GM06990 (cell line): ENCODE measurements around the gene BICDL1.

ENCODE experiments used
- DNase-seq: peaks from one replicate; pipeline ENCODE4 v3.0.0-alpha.2; 2011; ENCODE audit not compliant: insufficient read length; ENCODE audit errors: extremely low read depth
- H3K27me3 ChIP-seq: replicated peaks from 2 replicates; pipeline ENCODE4 v1.6.0; 2011; ENCODE audit warnings: low read length; ENCODE audit not compliant: control insufficient read depth, insufficient read depth
- H3K36me3 ChIP-seq: 2 replicates; pipeline ENCODE4 v1.5.1; 2011; ENCODE audit warnings: low read length; ENCODE audit not compliant: control insufficient read depth, insufficient read depth
- H3K4me3 ChIP-seq: replicated peaks from 2 replicates; pipeline ENCODE4 v1.5.1; 2011; ENCODE audit warnings: low read depth, mild to moderate bottlenecking, control low read depth, low read length
- CTCF ChIP-seq: IDR thresholded peaks from 2 replicates; pipeline ENCODE4 v1.5.1; 2011; ENCODE audit warnings: low read length, control low read depth, mild to moderate bottlenecking, inconsistent platforms; ENCODE audit not compliant: insufficient read depth, poor library complexity, severe bottlenecking

Gene BICDL1

GRCh38 chr12:120110550-120111501 is 121.8 kb downstream of the BICDL1 start:
- Histone ChIP-seq H3K4me3 (peak overlapping the region; percentile 38), H3K36me3 (peaks cover 18% of the 10 kb centered on the region), H3K27me3 (no peaks in the 10 kb centered on the region)
- TF ChIP-seq CTCF, result no peak
- peak; percentile 77 for DNase-seq

GRCh38 chr12:120115066-120115465 is 126.0 kb downstream of the BICDL1 start:
- TF ChIP-seq CTCF, result no peak
- H3K36me3 ChIP-seq, result peaks cover 10% of the 10 kb centered on the region
- no peak for DNase-seq
- H3K27me3 ChIP-seq, result no peaks in the 10 kb centered on the region
- peak overlapping the region; percentile 91 for H3K4me3 ChIP-seq

DNA sequence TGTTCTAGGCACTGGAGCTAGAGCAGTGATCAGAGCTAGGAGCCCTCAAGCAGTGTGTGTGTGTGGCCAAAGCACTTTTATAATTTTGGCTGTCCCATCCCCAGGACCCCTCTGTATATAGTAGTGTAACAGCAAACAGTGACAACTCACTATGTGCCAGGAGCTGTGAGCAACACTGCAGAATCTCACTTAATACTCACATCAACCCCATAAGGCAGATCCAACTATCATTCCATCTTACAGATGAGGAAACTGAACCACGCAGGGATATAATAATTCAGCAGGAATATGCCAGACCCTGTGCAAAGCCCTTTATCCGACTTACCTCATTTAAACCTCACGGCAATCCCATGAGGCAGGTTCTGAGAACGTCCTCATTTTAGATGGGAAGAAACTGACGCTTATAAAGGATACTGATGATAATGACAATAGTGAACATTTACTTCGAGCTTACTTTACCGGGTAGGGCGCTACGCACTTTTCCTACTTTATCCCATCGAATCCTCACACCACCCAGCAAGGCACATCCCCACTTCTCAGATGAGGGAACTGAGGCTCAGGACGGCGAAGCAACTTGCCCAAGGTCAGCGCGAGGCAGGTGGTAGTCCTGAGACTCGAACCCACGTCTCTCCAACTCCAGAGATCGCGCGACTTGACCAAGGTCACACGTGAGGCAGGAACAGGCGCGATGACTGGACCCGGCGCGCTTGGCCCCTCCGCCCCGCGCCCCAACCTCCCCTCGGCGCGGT is 126.8 kb downstream of the BICDL1 start:
- Histone ChIP-seq H3K36me3 (peaks cover 10% of the 10 kb centered on the region), H3K4me3 (peak overlapping the region; percentile 91), H3K27me3 (no peaks in the 10 kb centered on the region)
- no peak for TF ChIP-seq CTCF
- peak; percentile 61 for DNase-seq

- peak within 1 kb of the TSS; percentile 91 for H3K4me3 ChIP-seq
- no peaks in the 10 kb centered on the region for H3K27me3 ChIP-seq
- peaks cover 10% of the 10 kb centered on the region for H3K36me3 ChIP-seq
- no peak for DNase-seq
- TF ChIP-seq CTCF, result no peak
These were observed 127.4 kb downstream of the BICDL1 start, which contains the start of gene RAB35 for GRCh38 chr12:120116441-120116791. TSS of gene RAB35 (minus strand) at chr12:120116753. CDS start at chr12:120116650, 103 bp downstream.

DNA sequence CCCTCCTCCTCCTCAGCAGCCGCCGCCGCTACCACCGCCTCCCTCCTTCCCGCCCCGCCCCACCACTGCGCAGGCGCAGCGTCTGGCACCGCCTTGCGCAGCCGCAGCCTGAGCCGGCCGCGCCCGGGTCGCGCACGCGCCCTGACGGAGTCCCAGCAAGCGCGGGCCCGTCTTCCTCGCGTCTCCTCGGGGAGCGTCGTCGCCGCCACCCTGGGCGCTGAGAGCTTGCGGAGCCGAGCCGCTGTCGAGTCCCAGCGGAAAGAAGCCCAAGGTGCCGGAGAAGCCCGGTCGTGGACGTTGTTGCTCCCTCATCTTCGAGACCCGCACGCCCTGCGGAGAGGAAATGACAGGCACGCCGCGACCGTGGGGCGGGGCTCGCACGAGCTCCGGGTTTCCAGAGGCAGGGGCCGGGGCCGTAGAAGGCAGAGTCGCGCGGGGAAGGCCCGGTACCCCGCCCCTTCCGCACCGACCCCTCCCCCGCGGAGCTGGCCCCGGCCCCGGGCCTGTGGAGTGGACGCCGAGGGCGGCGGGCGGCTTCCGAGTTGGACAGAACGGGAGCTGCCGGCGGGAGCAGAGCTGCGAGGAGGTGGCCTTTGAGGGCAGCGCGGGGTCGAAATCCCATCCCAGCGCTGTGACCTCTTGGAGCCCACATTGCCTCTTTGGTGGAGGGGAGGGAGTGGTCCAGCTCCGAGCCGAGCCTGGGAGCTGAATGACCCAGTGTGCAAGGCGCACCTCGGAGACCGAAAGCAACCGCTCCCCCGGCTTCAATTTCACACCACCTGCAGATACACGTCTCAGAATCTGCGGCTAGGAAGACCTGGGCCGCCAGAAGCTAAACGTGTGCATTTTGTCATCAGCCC is 128.0 kb downstream of the BICDL1 start:
- H3K36me3 ChIP-seq, result peaks cover 10% of the 10 kb centered on the region
- TF ChIP-seq CTCF, result no peak
- peak; percentile 96 for DNase-seq
- H3K4me3 ChIP-seq, result peak overlapping the region; percentile 91
- no peaks in the 10 kb centered on the region for H3K27me3 ChIP-seq
